ENCODE results near the gene CCDC66. TPM values are rescaled to one million over a fixed set of nuclear protein-coding genes. Genes with fewer than 3 reads are reported as not detected.

The CCDC66 gene
- total RNA-seq, 1 donor from 2014 or later, result 18.3 TPM

GRCh38 chr3:56612146-56612545 is 55.2 kb downstream of the CCDC66 start:
- intact Hi-C loops (cut with micrococcal nuclease), result no loop called here
- no peaks in the 10 kb centered on the region for H3K9me3 ChIP-seq (replicated peaks)
- H3K4me1 ChIP-seq, result peaks cover 17% of the 10 kb centered on the region
- no peak overlapping the region for H3K4me3 ChIP-seq
- no peak for DNase-seq
- no peaks in the 10 kb centered on the region for H3K27me3 ChIP-seq (ENCODE audit: low read depth)
- no peak overlapping the region for H3K27ac ChIP-seq (replicated peaks)
- peaks cover 47% of the 10 kb centered on the region for H3K36me3 ChIP-seq
- TF ChIP-seq CTCF (IDR thresholded peaks at IDR 0.05; ENCODE audit: borderline replicate concordance), result no peak

GRCh38 chr3:56613016-56613415 is 56.0 kb downstream of the CCDC66 start:
- Histone ChIP-seq H3K9me3 (replicated peaks) (no peaks in the 10 kb centered on the region), H3K4me1 (peaks cover 17% of the 10 kb centered on the region), H3K36me3 (peaks cover 55% of the 10 kb centered on the region), H3K27ac (replicated peaks) (no peak overlapping the region), H3K4me3 (no peak overlapping the region), H3K27me3 (ENCODE audit: low read depth) (no peaks in the 10 kb centered on the region)
- intact Hi-C loops (cut with micrococcal nuclease), result no loop called here
- no peak for TF ChIP-seq CTCF (IDR thresholded peaks at IDR 0.05; ENCODE audit: borderline replicate concordance)
- DNase-seq, result no peak

GRCh38 chr3:56616478-56617006 is 59.6 kb downstream of the CCDC66 start:
- H3K4me3 ChIP-seq, result no peak overlapping the region
- H3K9me3 ChIP-seq (replicated peaks), result no peaks in the 10 kb centered on the region
- DNase-seq, result no peak
- H3K36me3 ChIP-seq, result peaks cover 82% of the 10 kb centered on the region
- intact Hi-C loops (cut with micrococcal nuclease), result no loop called here
- H3K27ac ChIP-seq (replicated peaks), result no peak overlapping the region
- no peaks in the 10 kb centered on the region for H3K27me3 ChIP-seq (ENCODE audit: low read depth)
- TF ChIP-seq CTCF (IDR thresholded peaks at IDR 0.05; ENCODE audit: borderline replicate concordance), result no peak
- peaks cover 3% of the 10 kb centered on the region for H3K4me1 ChIP-seq

GRCh38 chr3:56620371-56620770 is 63.4 kb downstream of the CCDC66 start:
- no peak overlapping the region for H3K4me3 ChIP-seq
- no peaks in the 10 kb centered on the region for H3K9me3 ChIP-seq (replicated peaks)
- peaks cover 100% of the 10 kb centered on the region for H3K36me3 ChIP-seq
- no peaks in the 10 kb centered on the region for H3K27me3 ChIP-seq (ENCODE audit: low read depth)
- no peak for DNase-seq
- H3K4me1 ChIP-seq, result no peaks in the 10 kb centered on the region
- intact Hi-C loops (cut with micrococcal nuclease), result no loop called here
- no peak overlapping the region for H3K27ac ChIP-seq (replicated peaks)
- TF ChIP-seq CTCF (IDR thresholded peaks at IDR 0.05; ENCODE audit: borderline replicate concordance), result no peak

GRCh38 chr3:56621681-56622080 is 64.7 kb downstream of the CCDC66 start:
- H3K36me3 ChIP-seq, result peaks cover 100% of the 10 kb centered on the region
- intact Hi-C loops (cut with micrococcal nuclease), result no loop called here

More at GRCh38 chr3:56621681-56622080, 64.7 kb downstream of the CCDC66 start:
- Histone ChIP-seq H3K9me3 (replicated peaks) (no peaks in the 10 kb centered on the region), H3K4me3 (no peak overlapping the region), H3K27me3 (ENCODE audit: low read depth) (no peaks in the 10 kb centered on the region), H3K4me1 (no peaks in the 10 kb centered on the region), H3K27ac (replicated peaks) (no peak overlapping the region)
- no peak for TF ChIP-seq CTCF (IDR thresholded peaks at IDR 0.05; ENCODE audit: borderline replicate concordance)
- no peak for DNase-seq
